ENCODE measurements around the gene VPS8. TPM values are rescaled to one million over a fixed set of nuclear protein-coding genes. Genes with fewer than 3 reads are reported as not detected.
A peak's percentile ranks its signal among the peaks of the same experiment; 100 is the strongest.

The VPS8 gene
- total RNA-seq, 6 experiments from 2014 or later = 26.8 to 34.8 (median 33.0) TPM

DNA sequence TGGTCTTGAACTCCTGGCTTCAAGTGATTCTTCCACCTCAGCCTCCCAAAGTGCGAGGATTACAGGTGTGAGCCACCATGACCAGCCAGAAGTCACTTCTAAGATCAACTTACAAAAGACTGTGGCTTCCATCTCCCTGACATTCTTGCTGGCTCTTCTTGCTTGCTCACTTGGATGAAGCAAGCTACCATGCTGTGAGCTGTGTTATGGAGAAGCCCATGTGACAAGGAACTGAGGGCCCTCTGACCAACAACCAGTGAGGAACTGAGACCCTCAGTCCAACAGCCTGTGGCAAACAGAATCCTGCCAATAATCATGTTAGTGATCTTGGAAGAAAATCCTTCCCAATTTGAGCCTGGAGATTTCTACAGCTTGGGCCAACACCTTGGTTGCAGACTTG lies 7.2 kb upstream of the VPS8 start:
- Mint-ChIP-seq H3K36me3 (ENCODE audit: low read depth) (no peaks in the 10 kb centered on the region), H3K4me3 (no peak overlapping the region), H3K27ac (no peak overlapping the region), H3K4me1 (ENCODE audit: low read depth) (peaks cover 39% of the 10 kb centered on the region), H3K27me3 (ENCODE audit: insufficient read depth) (peaks cover 10% of the 10 kb centered on the region), H3K9me3 (no peaks in the 10 kb centered on the region)
- no peak for DNase-seq
- TF ChIP-seq, protein P1, sequence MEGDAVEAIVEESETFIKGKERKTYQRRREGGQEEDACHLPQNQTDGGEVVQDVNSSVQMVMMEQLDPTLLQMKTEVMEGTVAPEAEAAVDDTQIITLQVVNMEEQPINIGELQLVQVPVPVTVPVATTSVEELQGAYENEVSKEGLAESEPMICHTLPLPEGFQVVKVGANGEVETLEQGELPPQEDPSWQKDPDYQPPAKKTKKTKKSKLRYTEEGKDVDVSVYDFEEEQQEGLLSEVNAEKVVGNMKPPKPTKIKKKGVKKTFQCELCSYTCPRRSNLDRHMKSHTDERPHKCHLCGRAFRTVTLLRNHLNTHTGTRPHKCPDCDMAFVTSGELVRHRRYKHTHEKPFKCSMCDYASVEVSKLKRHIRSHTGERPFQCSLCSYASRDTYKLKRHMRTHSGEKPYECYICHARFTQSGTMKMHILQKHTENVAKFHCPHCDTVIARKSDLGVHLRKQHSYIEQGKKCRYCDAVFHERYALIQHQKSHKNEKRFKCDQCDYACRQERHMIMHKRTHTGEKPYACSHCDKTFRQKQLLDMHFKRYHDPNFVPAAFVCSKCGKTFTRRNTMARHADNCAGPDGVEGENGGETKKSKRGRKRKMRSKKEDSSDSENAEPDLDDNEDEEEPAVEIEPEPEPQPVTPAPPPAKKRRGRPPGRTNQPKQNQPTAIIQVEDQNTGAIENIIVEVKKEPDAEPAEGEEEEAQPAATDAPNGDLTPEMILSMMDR (IDR thresholded peaks at IDR 0.05) = no peak

GRCh38 chr3:184805351-184806038 lies 6.5 kb upstream of the VPS8 start:
- peaks cover 10% of the 10 kb centered on the region for H3K27me3 Mint-ChIP-seq (ENCODE audit: insufficient read depth)
- peaks cover 34% of the 10 kb centered on the region for H3K4me1 Mint-ChIP-seq (ENCODE audit: low read depth)
- H3K9me3 Mint-ChIP-seq = no peaks in the 10 kb centered on the region
- no peaks in the 10 kb centered on the region for H3K36me3 Mint-ChIP-seq (ENCODE audit: low read depth)
- no peak overlapping the region for H3K27ac Mint-ChIP-seq
- DNase-seq = no peak
- TF ChIP-seq, protein P1 (IDR thresholded peaks at IDR 0.05) = no peak
- no peak overlapping the region for H3K4me3 Mint-ChIP-seq

GRCh38 chr3:184806567-184807271 lies 5.2 kb upstream of the VPS8 start:
- no peak for DNase-seq
- H3K4me3 Mint-ChIP-seq = no peak overlapping the region
- TF ChIP-seq, protein P1 (IDR thresholded peaks at IDR 0.05) = no peak
- H3K4me1 Mint-ChIP-seq (ENCODE audit: low read depth) = peaks cover 27% of the 10 kb centered on the region
- no peak overlapping the region for H3K27ac Mint-ChIP-seq
- H3K36me3 Mint-ChIP-seq (ENCODE audit: low read depth) = no peaks in the 10 kb centered on the region
- H3K27me3 Mint-ChIP-seq (ENCODE audit: insufficient read depth) = peaks cover 3% of the 10 kb centered on the region; the same call in 1 of the 2 replicates
- H3K9me3 Mint-ChIP-seq = no peaks in the 10 kb centered on the region

DNA sequence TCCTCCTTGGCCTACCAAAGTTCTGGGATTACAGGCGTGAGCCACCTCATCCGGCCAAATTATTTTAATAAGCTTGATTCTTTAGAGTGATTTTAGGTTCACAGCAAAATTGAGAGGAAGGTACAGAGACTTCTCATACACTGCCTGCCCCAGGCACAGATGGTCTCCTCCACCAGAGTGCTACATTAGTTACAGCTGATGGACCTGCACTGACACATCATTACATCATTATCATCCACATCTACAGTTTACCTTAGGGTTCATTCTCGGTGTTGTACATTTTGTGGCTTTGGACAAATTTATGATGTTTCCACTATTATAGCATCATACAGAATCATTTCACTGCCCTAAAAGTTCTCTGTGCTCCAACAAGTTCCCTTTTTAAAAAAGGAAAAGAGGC lies 4.4 kb upstream of the VPS8 start:
- H3K27me3 Mint-ChIP-seq (ENCODE audit: insufficient read depth) = peaks cover 3% of the 10 kb centered on the region; the same call in 1 of the 2 replicates
- H3K4me1 Mint-ChIP-seq (ENCODE audit: low read depth) = peaks cover 29% of the 10 kb centered on the region
- H3K27ac Mint-ChIP-seq = no peak overlapping the region
- no peaks in the 10 kb centered on the region for H3K36me3 Mint-ChIP-seq (ENCODE audit: low read depth)
- H3K9me3 Mint-ChIP-seq = no peaks in the 10 kb centered on the region
- DNase-seq = no peak
- H3K4me3 Mint-ChIP-seq = no peak overlapping the region
- TF ChIP-seq, protein P1 (IDR thresholded peaks at IDR 0.05) = no peak

GRCh38 chr3:184808021-184808420 lies 3.9 kb upstream of the VPS8 start:
- H3K36me3 Mint-ChIP-seq (ENCODE audit: low read depth) = no peaks in the 10 kb centered on the region
- H3K27me3 Mint-ChIP-seq (ENCODE audit: insufficient read depth) = peaks cover 3% of the 10 kb centered on the region; the same call in 1 of the 2 replicates
- no peak overlapping the region for H3K27ac Mint-ChIP-seq
- TF ChIP-seq, protein P1 (IDR thresholded peaks at IDR 0.05) = peak; percentile 53
- peaks cover 34% of the 10 kb centered on the region for H3K4me1 Mint-ChIP-seq (ENCODE audit: low read depth)
- no peak overlapping the region for H3K4me3 Mint-ChIP-seq
- no peaks in the 10 kb centered on the region for H3K9me3 Mint-ChIP-seq
- DNase-seq = no peak
